PC-9 (cell line): ENCODE data around the gene CACHD1. TPM values are rescaled to one million over a fixed set of nuclear protein-coding genes. Genes with fewer than 3 reads are reported as not detected.

ENCODE experiments used
- BruUV-seq: library from RNA; stranded (reverse); fragments of 400-500 nt; replicated peaks from 2 replicates; lab custom pipeline; 2021; lab: Mats Ljungman, UMichigan
- CTCF ChIA-PET: fragments of 300-600 bp; sonication (Branson Sonifier 250); formaldehyde crosslinking; loops from one replicate; lab custom pipeline; 2022; ENCODE audit warnings: antibody characterized with exemption; lab: Charles Lee
- POLR2A ChIA-PET: fragments of 300-600 bp; sonication (Branson Sonifier 250); formaldehyde crosslinking; loops from one replicate; lab custom pipeline; 2022; ENCODE audit warnings: antibody characterized with exemption; ENCODE audit not compliant: unreplicated experiment; lab: Charles Lee
- DNase-seq, 2 experiments: peaks; one replicate each; pipeline versions ENCODE4 v3.0.0 to v3.0.0-alpha.2; 2015 to 2022; ENCODE audit warnings: mixed read lengths in 1 of 2
- H2AFZ ChIP-seq: fragments of 200-600 bp; sonication (generic); 2 replicates; pipeline ENCODE4 v1.8.1; 2017; ENCODE audit warnings: antibody characterized with exemption
- H3F3A ChIP-seq: fragments of 200-600 bp; sonication (generic); 2 replicates; pipeline ENCODE4 v1.8.1; 2017; ENCODE audit warnings: antibody characterized with exemption, mild to moderate bottlenecking, low read depth; ENCODE audit not compliant: insufficient read depth
- H3K27ac ChIP-seq: fragments of 200-600 bp; sonication (generic); 2 replicates; pipeline ENCODE4 v1.6.1; 2016; ENCODE audit warnings: mixed run types
- H3K27me3 ChIP-seq: fragments of 200-600 bp; sonication (generic); 2 replicates; pipeline ENCODE4 v1.6.1; 2016; ENCODE audit warnings: low read depth, mixed run types; ENCODE audit not compliant: insufficient read depth
- H3K36me3 ChIP-seq: fragments of 200-600 bp; sonication (generic); 2 replicates; pipeline ENCODE4 v1.6.1; 2016; ENCODE audit warnings: low read depth, mixed run types
- H3K4me1 ChIP-seq: fragments of 200-600 bp; sonication (generic); replicated peaks from 2 replicates; pipeline ENCODE4 v1.6.1; 2016; ENCODE audit warnings: mixed run types; ENCODE audit not compliant: insufficient read depth
- H3K4me2 ChIP-seq: fragments of 200-600 bp; sonication (generic); 2 replicates; pipeline ENCODE4 v1.6.1; 2017; ENCODE audit warnings: mixed run types
- H3K4me3 ChIP-seq: fragments of 200-600 bp; sonication (generic); 2 replicates; pipeline ENCODE4 v1.6.1; 2016; ENCODE audit warnings: mixed run types
- H3K79me2 ChIP-seq: fragments of 200-600 bp; sonication (generic); 2 replicates; pipeline ENCODE4 v1.6.1; 2017; ENCODE audit warnings: low read depth, mixed run types
- H3K9me2 ChIP-seq: fragments of 200-600 bp; sonication (generic); 2 replicates; pipeline ENCODE4 v1.8.1; 2017; ENCODE audit warnings: mild to moderate bottlenecking; ENCODE audit not compliant: insufficient read depth
- H3K9me3 ChIP-seq: fragments of 200-600 bp; sonication (generic); 2 replicates; pipeline ENCODE4 v1.8.1; 2016; ENCODE audit warnings: low read depth; ENCODE audit not compliant: insufficient read depth
- H4K20me1 ChIP-seq: fragments of 200-600 bp; sonication (generic); 2 replicates; pipeline ENCODE4 v1.8.1; 2017; ENCODE audit not compliant: insufficient read depth
- CTCF ChIP-seq: fragments of 200-600 bp; sonication (generic); conservative IDR thresholded peaks from 2 replicates; pipeline ENCODE4 v1.6.1; 2017; ENCODE audit warnings: mixed run types, antibody characterized with exemption, mild to moderate bottlenecking, moderate library complexity
- EZH2 ChIP-seq: fragments of 200-600 bp; sonication (generic); IDR thresholded peaks from 2 replicates; pipeline ENCODE4 v1.8.0; 2017; ENCODE audit warnings: antibody characterized with exemption, low read depth
- intact Hi-C: fragments of 100-400 bp; cut with micrococcal nuclease; formaldehyde crosslinking; loops from one replicate; pipeline ENCODE4 v1.10.0; 2022; ENCODE audit not compliant: unreplicated experiment
- total RNA-seq: library from RNA; stranded (reverse); gene quantifications from 2 replicates; pipeline ENCODE4 v1.2.3, GENCODE V29; 2021

The CACHD1 gene
- total RNA-seq, 1 experiment from 2014 or later, result 3.1 TPM

GRCh38 chr1:64499966-64500365 lies 30.0 kb downstream of the CACHD1 start:
- no peaks in the 10 kb centered on the region for H3K27me3 ChIP-seq
- H3K9me2 ChIP-seq, result no peaks in the 10 kb centered on the region
- no peak for DNase-seq
- H3K4me1 ChIP-seq, result peaks cover 8% of the 10 kb centered on the region
- no TSS peak for BruUV-seq
- CTCF ChIA-PET, result no interaction called here
- no peak for TF ChIP-seq CTCF
- TF ChIP-seq EZH2, result no peak
- H3K4me2 ChIP-seq, result no peak overlapping the region
- no peak overlapping the region for H3K4me3 ChIP-seq
- intact Hi-C loops, result loop anchor here (10.0 kb wide), 1 partner anchor 155 kb away; no protein-coding TSS in a partner anchor
- H3F3A ChIP-seq, result 0 out of 2 replicates have a peak, but pooled peaks cover 6% of the 10 kb centered on the region
- no peaks in the 10 kb centered on the region for H3K79me2 ChIP-seq
- H3K36me3 ChIP-seq, result no peaks in the 10 kb centered on the region
- no peak overlapping the region for H3K27ac ChIP-seq
- H3K9me3 ChIP-seq, result no peaks in the 10 kb centered on the region
- no peak overlapping the region for H2AFZ ChIP-seq
- POLR2A ChIA-PET, result no interaction called here
- no peaks in the 10 kb centered on the region for H4K20me1 ChIP-seq

- Histone ChIP-seq H2AFZ (no peak overlapping the region), H3F3A (peaks cover 17% of the 10 kb centered on the region), H3K9me2 (no peaks in the 10 kb centered on the region), H3K4me1 (peaks cover 14% of the 10 kb centered on the region), H3K27ac (no peak overlapping the region), H3K27me3 (no peaks in the 10 kb centered on the region), H4K20me1 (no peaks in the 10 kb centered on the region), H3K79me2 (no peaks in the 10 kb centered on the region), H3K4me2 (no peak overlapping the region), H3K36me3 (no peaks in the 10 kb centered on the region), H3K4me3 (no peak overlapping the region), H3K9me3 (no peaks in the 10 kb centered on the region)
- no peak for DNase-seq
- ChIA-PET POLR2A (no interaction called here), CTCF (no interaction called here)
- intact Hi-C loops, result loop anchor here (10.0 kb wide), 1 partner anchor 157 kb away; no protein-coding TSS in a partner anchor
- no peak for TF ChIP-seq CTCF
- TF ChIP-seq EZH2, result no peak
- no TSS peak for BruUV-seq
Measured at GRCh38 chr1:64502083-64502482, 32.2 kb downstream of the CACHD1 start.

GRCh38 chr1:64502931-64503330 lies 33.0 kb downstream of the CACHD1 start:
- POLR2A ChIA-PET, result no interaction called here
- no TSS peak for BruUV-seq
- Histone ChIP-seq H3K4me3 (no peak overlapping the region), H3K9me3 (no peaks in the 10 kb centered on the region), H3K9me2 (no peaks in the 10 kb centered on the region), H3K27ac (no peak overlapping the region), H3K4me2 (no peak overlapping the region), H4K20me1 (no peaks in the 10 kb centered on the region), H3K79me2 (no peaks in the 10 kb centered on the region), H3K4me1 (peaks cover 14% of the 10 kb centered on the region), H3F3A (peaks cover 17% of the 10 kb centered on the region), H2AFZ (no peak overlapping the region), H3K27me3 (no peaks in the 10 kb centered on the region), H3K36me3 (no peaks in the 10 kb centered on the region)
- TF ChIP-seq CTCF, result no peak
- TF ChIP-seq EZH2, result no peak
- CTCF ChIA-PET, result no interaction called here
- DNase-seq, result no peak
- intact Hi-C loops, result loop anchor here (10.0 kb wide), 1 partner anchor 158 kb away; no protein-coding TSS in a partner anchor
